HG03378 (cell line): ENCODE measurements around the gene PTGER1.
"Not testable (repeated sequence)": the region's sequence is repeated elsewhere in the genome, so short reads cannot be mapped to it uniquely, and the experiment has no call there.

ENCODE experiments used
- ATAC-seq: cut with Tn5 transposase; IDR thresholded peaks from one replicate; pipeline ENCODE4 v1.9.1; 2021; ENCODE audit warnings: mild to moderate bottlenecking, moderate library complexity; ENCODE audit not compliant: unreplicated experiment

Gene PTGER1

GRCh38 chr19:14476327-14476672 is 1.1 kb upstream of the PTGER1 start:
- ATAC-seq, result no peak

- ATAC-seq, result no peak
Measured at GRCh38 chr19:14474827-14475226, 327 bp downstream of the PTGER1 start.

GRCh38 chr19:14473978-14474578 is 1.1 kb downstream of the PTGER1 start:
- no peak for ATAC-seq

GRCh38 chr19:14473073-14473977 is 1.8 kb downstream of the PTGER1 start:
- ATAC-seq, result no peak

- no peak for ATAC-seq
Measured at GRCh38 chr19:14472202-14472938, 2.8 kb downstream of the PTGER1 start.

- ATAC-seq, result no peak
Measured at GRCh38 chr19:14471436-14472187, 3.5 kb downstream of the PTGER1 start.

GRCh38 chr19:14470031-14470876 is 4.9 kb downstream of the PTGER1 start:
- ATAC-seq, result no peak

- no peak for ATAC-seq
Measured at GRCh38 chr19:14467816-14468215, 7.3 kb downstream of the PTGER1 start.

GRCh38 chr19:14467391-14467790 is 7.8 kb downstream of the PTGER1 start:
- ATAC-seq, result no peak

GRCh38 chr19:14463747-14464146 is 11.4 kb downstream of the PTGER1 start:
- ATAC-seq, result no peak

- ATAC-seq, result not testable (repeated sequence)
Measured at GRCh38 chr19:14462401-14462800, 12.8 kb downstream of the PTGER1 start.

GRCh38 chr19:14460935-14461334 is 14.2 kb downstream of the PTGER1 start:
- no peak for ATAC-seq

GRCh38 chr19:14459703-14460102 is 15.5 kb downstream of the PTGER1 start:
- ATAC-seq, result no peak

- ATAC-seq, result not testable (repeated sequence)
Measured at GRCh38 chr19:14452303-14452702, 22.9 kb downstream of the PTGER1 start.

GRCh38 chr19:14450876-14451275 is 24.3 kb downstream of the PTGER1 start:
- ATAC-seq, result no peak

GRCh38 chr19:14450168-14450874 is 24.8 kb downstream of the PTGER1 start:
- ATAC-seq, result no peak

GRCh38 chr19:14449321-14449720 is 25.8 kb downstream of the PTGER1 start:
- ATAC-seq, result no peak

- ATAC-seq, result no peak
Measured at GRCh38 chr19:14446336-14447036, 28.7 kb downstream of the PTGER1 start.
